ENCODE data around the gene PTGIS.
"Not testable (repeated sequence)": the region's sequence is repeated elsewhere in the genome, so short reads cannot be mapped to it uniquely, and the experiment has no call there.

The PTGIS gene

GRCh38 chr20:49579874-49580812 is 12.2 kb upstream of the PTGIS start:
- DNase-seq (ENCODE audit: low spot score): no peak

GRCh38 chr20:49579195-49579594 is 11.3 kb upstream of the PTGIS start:
- DNase-seq (ENCODE audit: low spot score): no peak

GRCh38 chr20:49578436-49578835 is 10.5 kb upstream of the PTGIS start:
- DNase-seq (ENCODE audit: low spot score): no peak

GRCh38 chr20:49575551-49576060 is 7.7 kb upstream of the PTGIS start:
- no peak for DNase-seq (ENCODE audit: low spot score)

- no peak for DNase-seq (ENCODE audit: low spot score)
Measured at GRCh38 chr20:49573900-49574416, 6.0 kb upstream of the PTGIS start.

- DNase-seq (ENCODE audit: low spot score): no peak
Measured at GRCh38 chr20:49572857-49573256, 4.9 kb upstream of the PTGIS start.

GRCh38 chr20:49571553-49571835 is 3.6 kb upstream of the PTGIS start:
- no peak for DNase-seq (ENCODE audit: low spot score)

- no peak for DNase-seq (ENCODE audit: low spot score)
Measured at GRCh38 chr20:49570828-49571552, 3.1 kb upstream of the PTGIS start.

GRCh38 chr20:49570161-49570827 is 2.4 kb upstream of the PTGIS start:
- DNase-seq (ENCODE audit: low spot score): no peak

GRCh38 chr20:49569411-49570115 is 1.6 kb upstream of the PTGIS start:
- DNase-seq (ENCODE audit: low spot score): no peak

GRCh38 chr20:49568278-49569151 is 578 bp upstream of the PTGIS start:
- DNase-seq (ENCODE audit: low spot score): no peak

- DNase-seq (ENCODE audit: low spot score): no peak
Measured at GRCh38 chr20:49566401-49567364, 1.3 kb downstream of the PTGIS start.

GRCh38 chr20:49564991-49565390 is 2.9 kb downstream of the PTGIS start:
- DNase-seq (ENCODE audit: low spot score): not testable (repeated sequence)

- no peak for DNase-seq (ENCODE audit: low spot score)
Measured at GRCh38 chr20:49563015-49563980, 4.6 kb downstream of the PTGIS start.

GRCh38 chr20:49562311-49563014 is 5.5 kb downstream of the PTGIS start:
- no peak for DNase-seq (ENCODE audit: low spot score)

GRCh38 chr20:49561806-49562205 is 6.1 kb downstream of the PTGIS start:
- no peak for DNase-seq (ENCODE audit: low spot score)

- DNase-seq (ENCODE audit: low spot score): no peak
Measured at GRCh38 chr20:49561256-49561655, 6.7 kb downstream of the PTGIS start.

GRCh38 chr20:49560646-49561045 is 7.3 kb downstream of the PTGIS start:
- DNase-seq (ENCODE audit: low spot score): no peak

Measured in CD4-positive, alpha-beta T cell treated with Interleukin-6 at 100 ng/mL for 8 hours (primary cell).